Thyroid gland (tissue), 4 donors: ENCODE results near the gene SHC4. TPM values are rescaled to one million over a fixed set of nuclear protein-coding genes. Genes with fewer than 3 reads are reported as not detected.
"Not testable (repeated sequence)": the region's sequence is repeated elsewhere in the genome, so short reads cannot be mapped to it uniquely, and the experiment has no call there.

ENCODE experiments used
- DNase-seq, 2 donors: peaks; one replicate each; pipeline ENCODE4 v3.0.0-alpha.2; 2019
- H3K27ac ChIP-seq, 3 donors: fragments of 200-600 bp; sonication (generic); 1 replicate in 2 of 3; 2 replicates in 1 of 3; pipeline ENCODE4 v1.5.1; 2016 to 2019; ENCODE audit warnings: mild to moderate bottlenecking in 1 of 3, moderate library complexity in 1 of 3
- H3K27me3 ChIP-seq: fragments of 200-600 bp; sonication (generic); one replicate; pipeline ENCODE4 v1.5.1; 2019
- H3K36me3 ChIP-seq, 2 donors: fragments of 200-600 bp; sonication (generic); one replicate each; pipeline ENCODE4 v1.5.1; 2016 to 2019
- H3K4me1 ChIP-seq, 2 donors: fragments of 200-600 bp; sonication (generic); one replicate each; pipeline ENCODE4 v1.5.1; 2017 to 2019
- H3K4me3 ChIP-seq, 3 donors: fragments of 200-600 bp; sonication (generic); replicated peaks in 1 of 3; 1 replicate in 2 of 3; 2 replicates in 1 of 3; pipeline ENCODE4 v1.5.1; 2016; ENCODE audit warnings: mild to moderate bottlenecking in 1 of 3
- H3K9me3 ChIP-seq: fragments of 200-600 bp; sonication (generic); one replicate; pipeline ENCODE4 v1.5.1; 2017
- CTCF ChIP-seq, 6 experiments: fragments of 200-600 bp in 3 of 6; fragments of 450-650 bp in 3 of 6; sonication (generic) in 3 of 6; IDR thresholded peaks; one replicate each; pipeline ENCODE4 v1.5.1; 2016 to 2019; ENCODE audit warnings: antibody characterized with exemption in 6 of 6, mild to moderate bottlenecking in 2 of 6, inconsistent platforms in 1 of 6, moderate library complexity in 1 of 6
- POLR2A ChIP-seq, 2 donors: fragments of 450-650 bp; IDR thresholded peaks; one replicate each; pipeline ENCODE4 v1.6.1; 2017; ENCODE audit warnings: antibody characterized with exemption in 2 of 2, mild to moderate bottlenecking in 2 of 2, moderate library complexity in 1 of 2
- WGBS, 2 donors: methylation state at CpG; one replicate each; pipeline ENCODE4 v1.1.5; 2017; 5-methylcytosine and 5-hydroxymethylcytosine counted together
- intact Hi-C: fragments of 100-400 bp; cut with DNase I; formaldehyde crosslinking; loops from one replicate; pipeline ENCODE4 v1.15.1; 2023
- total RNA-seq, 4 donors: library from RNA; depleted of rRNA; stranded (reverse); fragments of >200 nt; gene quantifications; one replicate each; pipeline ENCODE4 v1.2.3, GENCODE V29; 2016

SHC4 gene
- total RNA-seq, 4 donors from 2014 or later: 0.13 to 1.1 (median 0.49) TPM

GRCh38 chr15:48976444-48977088 lies 12.8 kb upstream of the SHC4 start:
- Histone ChIP-seq H3K4me3 (no peak overlapping the region), H3K27ac (no peak overlapping the region), H3K4me1 (peaks cover 3 to 5% of the 10 kb centered on the region in 2 donors), H3K27me3 (no peaks in the 10 kb centered on the region), H3K36me3 (no peaks in the 10 kb centered on the region), H3K9me3 (no peaks in the 10 kb centered on the region)
- intact Hi-C loops: no loop called here
- DNase-seq: no peak
- 82 to 91% methylated on average over 17 of the region's 17 CpGs for WGBS, 2 donors
- no peak for TF ChIP-seq POLR2A (IDR thresholded peaks at IDR 0.05)
- no peak for TF ChIP-seq CTCF (IDR thresholded peaks at IDR 0.05)

GRCh38 chr15:48975472-48976419 lies 12.0 kb upstream of the SHC4 start:
- 9 to 19% methylated on average over 25 to 39 of the region's 53 CpGs for WGBS, 2 donors
- intact Hi-C loops: no loop called here
- H3K36me3 ChIP-seq: no peaks in the 10 kb centered on the region
- DNase-seq: peak; percentile 72 to 80
- peak overlapping the region in 2 of 3 donors; percentile 21 to 34 for H3K4me3 ChIP-seq
- no peaks in the 10 kb centered on the region for H3K9me3 ChIP-seq
- no peak for TF ChIP-seq POLR2A (IDR thresholded peaks at IDR 0.05)
- TF ChIP-seq CTCF (IDR thresholded peaks at IDR 0.05): peak; percentile 23 to 99 (median 90)
- no peaks in the 10 kb centered on the region for H3K27me3 ChIP-seq
- peak overlapping the region in 2 of 3 donors; percentile 20 to 61 for H3K27ac ChIP-seq
- H3K4me1 ChIP-seq: peaks cover 3 to 5% of the 10 kb centered on the region in 2 donors

GRCh38 chr15:48974882-48975281 lies 11.2 kb upstream of the SHC4 start:
- 65 to 73% methylated on average over 2 of the region's 2 CpGs for WGBS, 2 donors
- peaks cover 3 to 5% of the 10 kb centered on the region in 2 donors for H3K4me1 ChIP-seq
- no peaks in the 10 kb centered on the region for H3K27me3 ChIP-seq
- H3K36me3 ChIP-seq: no peaks in the 10 kb centered on the region
- intact Hi-C loops: no loop called here
- no peak overlapping the region for H3K27ac ChIP-seq
- no peak for DNase-seq
- H3K9me3 ChIP-seq: no peaks in the 10 kb centered on the region
- H3K4me3 ChIP-seq: no peak overlapping the region
- TF ChIP-seq POLR2A (IDR thresholded peaks at IDR 0.05) (no peak), CTCF (IDR thresholded peaks at IDR 0.05) (no peak)

GRCh38 chr15:48972750-48973503 lies 9.2 kb upstream of the SHC4 start:
- Histone ChIP-seq H3K27ac (no peak overlapping the region), H3K36me3 (no peaks in the 10 kb centered on the region), H3K4me1 (peaks cover 3 to 5% of the 10 kb centered on the region in 2 donors), H3K27me3 (no peaks in the 10 kb centered on the region), H3K4me3 (no peak overlapping the region), H3K9me3 (no peaks in the 10 kb centered on the region)
- intact Hi-C loops: no loop called here
- DNase-seq: no peak
- no peak for TF ChIP-seq POLR2A (IDR thresholded peaks at IDR 0.05)
- TF ChIP-seq CTCF (IDR thresholded peaks at IDR 0.05): no peak
- WGBS, 2 donors: 92 to 98% methylated on average over 13 to 31 of the region's 35 CpGs

- intact Hi-C loops, DNase-seq, H3K27me3 ChIP-seq, H3K27ac ChIP-seq, H3K36me3 ChIP-seq, H3K4me3 ChIP-seq, H3K9me3 ChIP-seq, H3K4me1 ChIP-seq: not testable (repeated sequence)
- WGBS, 2 donors: 95% methylated on average over 1 of the region's 1 CpG
Measured at GRCh38 chr15:48970926-48971325, 7.2 kb upstream of the SHC4 start.
